ENCODE data around the gene BANF2. TPM values are rescaled to one million over a fixed set of nuclear protein-coding genes. Genes with fewer than 3 reads are reported as not detected.

The BANF2 gene
- total RNA-seq, 1 donor from 2014 or later, result not detected

- TF ChIP-seq, protein P1, sequence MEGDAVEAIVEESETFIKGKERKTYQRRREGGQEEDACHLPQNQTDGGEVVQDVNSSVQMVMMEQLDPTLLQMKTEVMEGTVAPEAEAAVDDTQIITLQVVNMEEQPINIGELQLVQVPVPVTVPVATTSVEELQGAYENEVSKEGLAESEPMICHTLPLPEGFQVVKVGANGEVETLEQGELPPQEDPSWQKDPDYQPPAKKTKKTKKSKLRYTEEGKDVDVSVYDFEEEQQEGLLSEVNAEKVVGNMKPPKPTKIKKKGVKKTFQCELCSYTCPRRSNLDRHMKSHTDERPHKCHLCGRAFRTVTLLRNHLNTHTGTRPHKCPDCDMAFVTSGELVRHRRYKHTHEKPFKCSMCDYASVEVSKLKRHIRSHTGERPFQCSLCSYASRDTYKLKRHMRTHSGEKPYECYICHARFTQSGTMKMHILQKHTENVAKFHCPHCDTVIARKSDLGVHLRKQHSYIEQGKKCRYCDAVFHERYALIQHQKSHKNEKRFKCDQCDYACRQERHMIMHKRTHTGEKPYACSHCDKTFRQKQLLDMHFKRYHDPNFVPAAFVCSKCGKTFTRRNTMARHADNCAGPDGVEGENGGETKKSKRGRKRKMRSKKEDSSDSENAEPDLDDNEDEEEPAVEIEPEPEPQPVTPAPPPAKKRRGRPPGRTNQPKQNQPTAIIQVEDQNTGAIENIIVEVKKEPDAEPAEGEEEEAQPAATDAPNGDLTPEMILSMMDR (IDR thresholded peaks at IDR 0.05; ENCODE audit: unreplicated experiment), result no peak
- DNase-seq (ENCODE audit: low spot score, unreplicated experiment), result no peak
- H3K27me3 Mint-ChIP-seq, result peaks cover 31% of the 10 kb centered on the region
- no peaks in the 10 kb centered on the region for H3K4me1 Mint-ChIP-seq (ENCODE audit: low read depth)
- no peak overlapping the region for H3K27ac Mint-ChIP-seq
- H3K4me3 Mint-ChIP-seq (ENCODE audit: low read depth), result no peak overlapping the region
- H3K36me3 Mint-ChIP-seq (ENCODE audit: insufficient read depth), result no peaks in the 10 kb centered on the region
- H3K9me3 Mint-ChIP-seq (ENCODE audit: low read depth), result peaks cover 7% of the 10 kb centered on the region
These were observed 56.8 kb downstream of the BANF2 start for GRCh38 chr20:17756529-17756928.

- no peaks in the 10 kb centered on the region for H3K4me1 Mint-ChIP-seq (ENCODE audit: low read depth)
- no peak for DNase-seq (ENCODE audit: low spot score, unreplicated experiment)
- H3K27ac Mint-ChIP-seq, result no peak overlapping the region
- no peaks in the 10 kb centered on the region for H3K36me3 Mint-ChIP-seq (ENCODE audit: insufficient read depth)
- H3K4me3 Mint-ChIP-seq (ENCODE audit: low read depth), result no peak overlapping the region
- H3K9me3 Mint-ChIP-seq (ENCODE audit: low read depth), result peaks cover 7% of the 10 kb centered on the region
- TF ChIP-seq, protein P1 (IDR thresholded peaks at IDR 0.05; ENCODE audit: unreplicated experiment), result no peak
- H3K27me3 Mint-ChIP-seq, result peaks cover 30% of the 10 kb centered on the region
These were observed 57.7 kb downstream of the BANF2 start for GRCh38 chr20:17757496-17757895.

DNA sequence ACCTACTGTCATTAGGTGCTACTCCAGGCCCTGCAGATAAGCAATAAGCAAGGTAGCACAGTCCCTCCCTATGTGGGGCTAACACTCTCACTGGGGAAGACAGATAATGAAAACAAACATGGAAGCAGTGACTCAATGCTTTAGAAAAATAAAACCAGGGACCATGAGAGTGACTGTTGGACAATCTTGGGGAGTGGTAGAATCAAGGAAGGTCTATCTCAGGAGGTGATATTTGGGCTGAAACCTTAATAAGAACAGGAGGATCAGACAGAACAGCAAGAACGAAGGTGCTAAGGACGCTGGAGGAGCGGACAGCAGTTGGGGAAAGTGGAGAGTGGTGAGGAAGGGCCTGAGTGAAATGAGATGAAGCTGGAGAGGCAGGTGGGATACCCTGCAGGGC lies 58.2 kb downstream of the BANF2 start:
- Mint-ChIP-seq H3K4me1 (ENCODE audit: low read depth) (peaks cover 4% of the 10 kb centered on the region), H3K36me3 (ENCODE audit: insufficient read depth) (no peaks in the 10 kb centered on the region), H3K9me3 (ENCODE audit: low read depth) (peaks cover 7% of the 10 kb centered on the region), H3K27ac (no peak overlapping the region), H3K4me3 (ENCODE audit: low read depth) (no peak overlapping the region), H3K27me3 (peaks cover 27% of the 10 kb centered on the region)
- TF ChIP-seq, protein P1 (IDR thresholded peaks at IDR 0.05; ENCODE audit: unreplicated experiment), result no peak
- DNase-seq (ENCODE audit: low spot score, unreplicated experiment), result no peak

- Mint-ChIP-seq H3K36me3 (ENCODE audit: insufficient read depth) (no peaks in the 10 kb centered on the region), H3K4me1 (ENCODE audit: low read depth) (peaks cover 8% of the 10 kb centered on the region), H3K27ac (no peak overlapping the region), H3K9me3 (ENCODE audit: low read depth) (peaks cover 7% of the 10 kb centered on the region), H3K27me3 (peaks cover 22% of the 10 kb centered on the region), H3K4me3 (ENCODE audit: low read depth) (no peak overlapping the region)
- TF ChIP-seq, protein P1 (IDR thresholded peaks at IDR 0.05; ENCODE audit: unreplicated experiment), result no peak
- DNase-seq (ENCODE audit: low spot score, unreplicated experiment), result no peak
These were observed 58.7 kb downstream of the BANF2 start for GRCh38 chr20:17758512-17758911.

- DNase-seq (ENCODE audit: low spot score, unreplicated experiment), result no peak
- H3K4me1 Mint-ChIP-seq (ENCODE audit: low read depth), result peaks cover 8% of the 10 kb centered on the region
- no peaks in the 10 kb centered on the region for H3K36me3 Mint-ChIP-seq (ENCODE audit: insufficient read depth)
These were observed 59.7 kb downstream of the BANF2 start for GRCh38 chr20:17759449-17759848.

More at GRCh38 chr20:17759449-17759848, 59.7 kb downstream of the BANF2 start:
- H3K27me3 Mint-ChIP-seq, result peaks cover 17% of the 10 kb centered on the region
- H3K27ac Mint-ChIP-seq, result no peak overlapping the region
- peaks cover 7% of the 10 kb centered on the region for H3K9me3 Mint-ChIP-seq (ENCODE audit: low read depth)
- H3K4me3 Mint-ChIP-seq (ENCODE audit: low read depth), result no peak overlapping the region
- TF ChIP-seq, protein P1 (IDR thresholded peaks at IDR 0.05; ENCODE audit: unreplicated experiment), result no peak

All from progenitor cell of endocrine pancreas (in vitro differentiated cells).